ENCODE data around the gene SLC43A1.

- TF ChIP-seq PPARA (CRISPR knock-in tag; IDR thresholded peaks at IDR 0.05; ENCODE audit: borderline replicate concordance) (no peak), ZNF565 (CRISPR knock-in tag; conservative IDR thresholded peaks at IDR 0.05; ENCODE audit: low read depth) (no peak), ESRRG (CRISPR knock-in tag; IDR thresholded peaks at IDR 0.05) (no peak), CREB5 (CRISPR knock-in tag; IDR thresholded peaks at IDR 0.05; ENCODE audit: low read depth) (no peak), ZFP30 (CRISPR knock-in tag; IDR thresholded peaks at IDR 0.05) (no peak), SNAI2 (CRISPR knock-in tag; IDR thresholded peaks at IDR 0.05) (no peak), RARB (CRISPR knock-in tag; IDR thresholded peaks at IDR 0.05) (no peak), ISL1 (CRISPR knock-in tag; IDR thresholded peaks at IDR 0.05) (no peak), ZNF8 (CRISPR knock-in tag; IDR thresholded peaks at IDR 0.05) (no peak), CSRNP3 (CRISPR knock-in tag; IDR thresholded peaks at IDR 0.05) (no peak)
Measured at GRCh38 chr11:57438345-57439285, 76.9 kb downstream of the SLC43A1 start.
